ENCODE results near the gene CYP4F12.

Gene CYP4F12

GRCh38 chr19:15672580-15673175, at the start of gene CYP4F12:
Gene CYP4F12 (plus strand): TSS chr19:15673087. CDS start chr19:15673530, 443 bp downstream.
- no peak for DNase-seq (ENCODE audit: low spot score)

GRCh38 chr19:15623711-15624318, 49.1 kb upstream of the CYP4F12 start:
- peak; percentile 6 for DNase-seq (ENCODE audit: low spot score)

- DNase-seq (ENCODE audit: low spot score) = no peak
Measured at GRCh38 chr19:15628236-15629002, 44.5 kb upstream of the CYP4F12 start.

- DNase-seq (ENCODE audit: low spot score) = peak; percentile 88
Measured at GRCh38 chr19:15629003-15629880, 43.6 kb upstream of the CYP4F12 start.

- DNase-seq (ENCODE audit: low spot score) = peak; percentile 41
Measured at GRCh38 chr19:15631817-15632216, 41.1 kb upstream of the CYP4F12 start.

GRCh38 chr19:15633082-15633835, 39.6 kb upstream of the CYP4F12 start:
- no peak for DNase-seq (ENCODE audit: low spot score)

GRCh38 chr19:15634105-15634504, 38.8 kb upstream of the CYP4F12 start:
- no peak for DNase-seq (ENCODE audit: low spot score)

- DNase-seq (ENCODE audit: low spot score) = no peak
Measured at GRCh38 chr19:15635016-15635805, 37.7 kb upstream of the CYP4F12 start.

GRCh38 chr19:15636026-15636425, 36.9 kb upstream of the CYP4F12 start:
- DNase-seq (ENCODE audit: low spot score) = no peak

- DNase-seq (ENCODE audit: low spot score) = no peak
Measured at GRCh38 chr19:15639596-15639995, 33.3 kb upstream of the CYP4F12 start.

GRCh38 chr19:15640294-15640903, 32.5 kb upstream of the CYP4F12 start, which contains the start of gene CYP4F3:
Gene CYP4F3 (plus strand): TSS chr19:15640897. CDS start chr19:15641416, 519 bp downstream.
- DNase-seq (ENCODE audit: low spot score) = no peak

GRCh38 chr19:15640904-15641597, 31.8 kb upstream of the CYP4F12 start:
- DNase-seq (ENCODE audit: low spot score) = no peak

GRCh38 chr19:15641901-15642491, 30.9 kb upstream of the CYP4F12 start:
- no peak for DNase-seq (ENCODE audit: low spot score)

- no peak for DNase-seq (ENCODE audit: low spot score)
Measured at GRCh38 chr19:15642807-15643206, 30.1 kb upstream of the CYP4F12 start.

- DNase-seq (ENCODE audit: low spot score) = no peak
Measured at GRCh38 chr19:15643387-15643786, 29.5 kb upstream of the CYP4F12 start.

- DNase-seq (ENCODE audit: low spot score) = no peak
Measured at GRCh38 chr19:15644066-15644741, 28.7 kb upstream of the CYP4F12 start.

GRCh38 chr19:15644816-15645215, 28.1 kb upstream of the CYP4F12 start:
- DNase-seq (ENCODE audit: low spot score) = no peak

- no peak for DNase-seq (ENCODE audit: low spot score)
Measured at GRCh38 chr19:15649526-15649925, 23.4 kb upstream of the CYP4F12 start.
